Measurements from ENCODE around the gene DENND4A.

Gene DENND4A

GRCh38 chr15:65659502-65660052, 132.5 kb downstream of the DENND4A start:
- no peak for DNase-seq

DNA sequence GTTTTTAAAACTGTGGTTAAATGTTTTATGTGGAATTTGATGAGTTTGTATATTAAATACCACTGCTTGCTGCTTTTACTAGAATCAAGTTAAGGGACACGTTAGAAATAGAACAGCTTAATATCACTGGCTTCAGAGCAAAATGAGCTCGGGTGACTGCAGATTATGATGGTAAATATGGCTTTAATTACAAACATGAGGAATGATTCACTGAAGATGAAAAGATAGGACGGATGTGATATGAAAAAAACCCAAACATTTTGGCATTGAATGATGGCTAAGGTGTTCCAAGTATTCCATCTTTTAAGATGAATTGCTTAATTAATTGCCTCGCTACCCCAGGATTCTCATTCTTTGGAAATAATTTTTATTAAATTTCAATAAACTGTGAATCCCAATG, 136.6 kb downstream of the DENND4A start:
- DNase-seq = no peak

- DNase-seq = no peak
Observed at GRCh38 chr15:65655026-65655425, 137.1 kb downstream of the DENND4A start.

DNA sequence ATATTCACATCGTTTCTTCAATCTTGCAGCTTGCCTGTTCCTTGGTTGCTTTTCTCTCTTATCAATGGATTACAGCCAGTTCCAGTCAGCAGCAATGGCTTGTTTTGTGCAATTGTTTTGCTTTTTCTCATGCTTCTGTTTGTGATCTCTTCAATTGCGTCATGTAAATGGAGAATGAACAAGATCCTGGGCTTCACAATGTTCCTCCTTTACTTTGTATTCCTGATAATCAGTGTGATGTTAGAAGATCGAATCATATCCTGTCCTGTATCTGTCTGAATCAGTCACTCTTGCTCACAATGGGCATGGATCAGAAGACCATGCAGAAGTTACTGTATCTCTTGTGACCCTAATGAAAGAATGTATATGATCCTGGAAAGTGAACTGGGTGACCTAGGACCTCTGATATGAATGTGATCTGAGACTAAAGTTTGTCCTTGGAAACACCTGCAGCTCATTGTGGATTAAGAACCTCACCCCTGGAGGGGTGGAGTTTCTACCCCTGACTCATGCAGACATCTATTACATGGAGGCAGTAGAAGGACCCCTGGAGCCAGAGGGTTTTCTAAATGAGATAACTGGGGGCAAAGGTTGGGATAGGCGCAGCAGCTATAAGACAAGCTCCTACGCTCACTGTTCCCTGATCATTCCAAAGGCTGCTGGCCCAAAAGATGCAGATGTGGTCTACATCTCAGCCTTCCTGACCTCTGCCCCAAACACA, 138.1 kb downstream of the DENND4A start:
- no peak for DNase-seq

DNA sequence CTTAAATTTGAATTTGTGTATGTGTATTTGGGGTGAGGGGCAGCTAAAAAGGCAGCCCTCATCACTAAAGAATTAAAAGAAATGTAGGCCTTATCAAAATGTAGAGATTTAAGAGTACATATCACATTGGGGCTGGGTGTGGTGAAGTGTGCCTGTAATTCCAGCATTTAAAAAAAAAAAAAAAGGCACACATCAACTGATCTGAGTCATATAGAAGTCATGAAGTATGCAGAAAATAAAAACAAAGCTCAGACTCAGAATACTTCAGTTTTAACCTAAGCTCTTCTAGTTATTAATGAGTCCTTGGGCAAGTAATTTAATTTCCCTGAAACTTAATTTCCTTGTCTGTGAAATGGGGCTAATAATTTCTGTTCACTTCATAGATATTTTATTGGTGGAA, 138.8 kb downstream of the DENND4A start:
- DNase-seq = no peak

DNA sequence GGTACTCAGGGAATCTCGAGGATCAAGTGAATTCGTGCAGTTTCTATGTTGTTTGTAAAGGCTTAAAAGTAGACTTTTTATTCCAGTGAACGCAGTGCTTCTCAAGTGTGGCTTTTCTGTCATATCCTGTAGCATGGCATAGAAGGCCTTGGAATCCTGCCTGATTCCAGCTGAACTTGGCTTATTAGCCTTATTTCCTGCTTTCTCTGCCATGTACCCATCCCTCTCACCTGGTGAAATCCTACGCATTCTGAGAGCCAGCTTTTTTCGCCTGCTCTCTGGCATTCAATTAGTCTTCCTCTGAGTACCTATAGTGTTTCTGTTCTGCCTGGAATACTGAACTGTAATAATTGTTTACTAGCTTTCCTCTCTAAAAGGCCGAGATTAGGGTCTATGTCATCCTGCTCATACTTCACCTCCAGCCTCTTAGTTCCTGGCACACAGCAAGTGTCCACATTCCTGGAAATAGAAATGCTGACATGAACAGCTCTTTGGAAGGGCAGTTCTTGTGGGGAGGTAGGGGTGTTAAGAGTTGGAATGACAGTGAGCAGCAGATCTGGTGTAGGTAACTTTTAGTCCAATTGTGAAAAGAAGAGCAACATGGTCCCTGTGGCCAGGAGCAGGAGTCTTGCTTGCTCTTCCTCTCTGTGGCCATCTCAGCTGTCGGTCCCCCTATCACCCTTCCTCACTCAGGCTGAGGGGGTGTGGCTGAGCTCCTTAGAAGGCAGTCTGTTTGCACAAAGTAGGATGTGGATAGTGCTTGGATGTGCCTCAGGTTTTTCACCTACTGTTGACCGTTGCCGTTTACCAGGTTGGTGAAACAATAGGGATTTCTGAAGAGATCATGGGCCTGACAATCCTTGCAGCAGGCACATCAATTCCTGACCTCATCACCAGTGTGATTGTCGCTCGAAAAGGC, 140.0 kb downstream of the DENND4A start:
- DNase-seq = no peak

GRCh38 chr15:65651042-65651322, 141.1 kb downstream of the DENND4A start:
- no peak for DNase-seq

DNA sequence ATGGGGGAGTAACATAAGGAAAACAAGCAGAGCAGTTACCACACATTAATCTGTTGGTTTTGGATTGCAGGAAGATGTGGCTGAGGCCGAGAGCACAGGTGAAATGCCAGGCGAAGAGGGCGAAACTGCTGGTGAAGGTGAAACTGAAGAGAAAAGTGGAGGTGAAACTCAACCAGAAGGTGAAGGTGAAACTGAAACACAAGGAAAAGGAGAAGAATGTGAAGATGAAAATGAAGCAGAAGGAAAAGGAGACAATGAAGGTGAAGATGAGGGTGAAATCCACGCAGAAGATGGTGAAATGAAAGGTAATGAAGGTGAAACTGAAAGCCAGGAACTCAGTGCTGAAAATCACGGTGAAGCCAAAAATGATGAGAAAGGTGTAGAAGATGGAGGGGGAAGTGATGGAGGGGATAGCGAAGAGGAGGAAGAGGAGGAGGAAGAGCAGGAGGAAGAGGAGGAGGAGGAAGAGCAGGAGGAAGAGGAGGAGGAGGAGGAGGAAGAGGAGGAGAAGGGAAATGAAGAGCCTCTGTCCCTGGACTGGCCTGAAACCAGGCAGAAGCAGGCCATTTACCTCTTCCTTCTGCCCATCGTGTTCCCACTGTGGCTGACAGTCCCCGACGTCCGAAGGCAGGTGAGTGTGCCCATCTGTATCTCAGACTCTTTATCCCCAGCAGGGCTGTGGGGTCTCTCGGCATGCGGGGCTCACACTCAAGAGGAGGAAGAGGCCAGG, 141.6 kb downstream of the DENND4A start:
- DNase-seq = no peak

- no peak for DNase-seq
Observed at GRCh38 chr15:65646486-65646885, 145.6 kb downstream of the DENND4A start.

- no peak for DNase-seq
Observed at GRCh38 chr15:65645392-65645791, 146.7 kb downstream of the DENND4A start.

- no peak for DNase-seq
Observed at GRCh38 chr15:65644282-65644681, 147.8 kb downstream of the DENND4A start.

GRCh38 chr15:65642594-65642993, 149.5 kb downstream of the DENND4A start:
- DNase-seq = no peak

DNA sequence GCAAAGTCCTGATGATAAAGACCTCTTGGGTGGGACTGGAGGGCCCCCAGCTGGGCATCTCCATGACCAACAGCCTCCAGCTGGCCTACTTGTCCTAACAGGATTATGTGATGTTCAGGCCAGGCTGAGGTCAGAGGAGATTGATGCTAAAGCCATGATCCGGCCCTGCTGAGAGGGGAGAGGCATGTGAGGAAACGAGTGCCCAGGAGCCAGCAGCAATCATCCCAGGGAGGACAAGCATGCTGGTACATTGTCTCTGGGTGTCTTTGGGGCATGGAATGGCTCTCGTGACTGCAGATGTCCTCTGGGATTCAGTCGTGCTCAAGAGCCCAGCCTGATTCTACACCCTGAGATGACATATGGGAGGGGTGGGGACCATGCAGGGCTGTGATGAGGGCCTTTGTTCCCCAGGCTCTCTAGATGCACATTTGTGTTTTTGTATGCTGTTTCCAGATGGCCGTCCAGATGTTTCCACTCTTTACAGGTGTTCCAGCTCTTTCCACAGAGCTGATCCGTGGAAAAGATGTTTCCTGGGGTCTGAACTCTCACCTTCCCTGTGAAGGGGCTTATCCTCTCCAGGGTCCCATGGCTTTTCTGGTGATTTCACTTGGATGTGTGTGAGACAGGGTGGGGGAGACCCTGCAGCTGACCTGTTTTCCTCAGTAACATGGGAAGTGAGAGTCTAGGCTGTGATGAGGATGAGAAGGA, 150.2 kb downstream of the DENND4A start:
- no peak for DNase-seq

- DNase-seq = no peak
Observed at GRCh38 chr15:65639509-65639908, 152.6 kb downstream of the DENND4A start.

GRCh38 chr15:65638681-65639089, 153.4 kb downstream of the DENND4A start:
- peak in 4 of 5 donors; percentile 14 to 73 (median 34) for DNase-seq

GRCh38 chr15:65638109-65638508, 154.0 kb downstream of the DENND4A start:
- no peak for DNase-seq

DNA sequence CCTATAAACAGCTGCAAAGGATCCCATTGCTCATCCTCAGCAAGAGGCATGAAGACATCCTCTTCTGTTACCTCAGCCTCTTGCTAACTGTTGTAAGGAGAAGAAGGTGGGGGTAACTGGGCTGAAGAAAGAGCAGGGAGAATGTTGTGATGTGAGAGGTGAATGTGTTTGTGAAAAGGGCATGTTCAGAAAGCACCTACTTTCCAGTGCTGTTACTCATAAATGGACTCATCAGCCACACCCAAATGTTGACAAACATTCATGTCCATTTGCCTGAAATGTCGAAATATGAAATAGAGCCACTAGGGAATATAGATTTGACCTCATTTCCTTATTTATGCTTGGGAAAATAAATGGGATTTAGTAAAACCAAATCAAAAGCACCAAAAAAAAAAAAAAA, 157.7 kb downstream of the DENND4A start:
- DNase-seq = no peak

GRCh38 chr15:65633752-65634151, 158.3 kb downstream of the DENND4A start:
- DNase-seq = no peak

- no peak for DNase-seq
Observed at GRCh38 chr15:65632780-65633375, 159.2 kb downstream of the DENND4A start.

GRCh38 chr15:65631503-65631902, 160.6 kb downstream of the DENND4A start:
- peak in 1 of 5 donors; percentile 25 for DNase-seq

DNA sequence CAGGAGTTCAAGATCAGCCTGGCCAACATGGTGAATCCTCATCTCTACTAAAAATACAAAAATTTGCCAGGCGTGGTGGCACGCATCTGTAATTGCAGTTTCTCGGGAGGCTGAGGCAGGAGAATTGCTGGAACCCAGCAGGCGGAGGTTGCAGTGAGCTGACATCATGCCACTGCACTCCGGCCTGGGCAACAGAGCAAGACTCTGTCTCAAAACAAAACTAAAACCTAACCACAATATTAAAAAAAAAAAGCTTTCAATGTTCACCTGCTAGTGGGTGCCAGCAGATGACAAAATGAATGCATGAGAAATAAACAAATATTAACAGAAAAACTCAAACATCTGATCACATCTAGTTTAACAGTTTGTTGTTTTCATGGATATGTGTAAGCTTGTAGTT, 161.3 kb downstream of the DENND4A start:
- DNase-seq = peak in 1 of 5 donors; percentile 65

DNA sequence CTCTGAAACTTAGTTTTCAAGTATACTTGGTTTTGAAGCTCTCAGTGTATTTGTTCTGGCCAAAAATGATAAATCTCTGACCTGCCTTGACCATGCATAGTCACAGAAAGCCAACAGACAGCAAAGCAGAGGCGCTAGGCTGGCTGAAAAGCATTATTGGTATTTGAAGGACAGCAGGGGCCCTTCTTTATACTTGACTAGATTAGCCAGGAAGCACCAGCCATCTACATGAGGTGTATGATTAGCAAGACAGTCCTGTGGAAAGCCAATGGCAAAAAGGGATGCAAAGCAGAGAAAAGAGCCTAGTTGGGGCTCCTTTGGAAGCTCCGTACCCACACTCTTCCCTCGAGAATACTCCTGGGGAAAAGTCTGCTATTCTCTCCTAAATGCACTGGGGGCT, 162.5 kb downstream of the DENND4A start:
- no peak for DNase-seq

Measured in T-helper 1 cell (primary cell).